Coronary artery (tissue), 2 donors: ENCODE results near the gene PIGT.

Experiments
- DNase-seq: peaks from one replicate; pipeline ENCODE4 v3.0.0-alpha.2; 2017; ENCODE audit warnings: low spot score
- H3K27ac ChIP-seq, 2 donors: fragments of 200-600 bp; sonication (generic); one replicate each; pipeline ENCODE4 v1.5.1; 2016 to 2019
- H3K4me3 ChIP-seq: fragments of 200-600 bp; sonication (generic); 2 replicates; pipeline ENCODE4 v1.5.1; 2016; ENCODE audit warnings: mild to moderate bottlenecking, moderate library complexity
- TF ChIP-seq, protein P1 (sequence below): fragments of 200-600 bp; sonication (generic); IDR thresholded peaks from one replicate; pipeline ENCODE4 v1.5.1; 2019; ENCODE audit warnings: antibody characterized with exemption

Gene PIGT

DNA sequence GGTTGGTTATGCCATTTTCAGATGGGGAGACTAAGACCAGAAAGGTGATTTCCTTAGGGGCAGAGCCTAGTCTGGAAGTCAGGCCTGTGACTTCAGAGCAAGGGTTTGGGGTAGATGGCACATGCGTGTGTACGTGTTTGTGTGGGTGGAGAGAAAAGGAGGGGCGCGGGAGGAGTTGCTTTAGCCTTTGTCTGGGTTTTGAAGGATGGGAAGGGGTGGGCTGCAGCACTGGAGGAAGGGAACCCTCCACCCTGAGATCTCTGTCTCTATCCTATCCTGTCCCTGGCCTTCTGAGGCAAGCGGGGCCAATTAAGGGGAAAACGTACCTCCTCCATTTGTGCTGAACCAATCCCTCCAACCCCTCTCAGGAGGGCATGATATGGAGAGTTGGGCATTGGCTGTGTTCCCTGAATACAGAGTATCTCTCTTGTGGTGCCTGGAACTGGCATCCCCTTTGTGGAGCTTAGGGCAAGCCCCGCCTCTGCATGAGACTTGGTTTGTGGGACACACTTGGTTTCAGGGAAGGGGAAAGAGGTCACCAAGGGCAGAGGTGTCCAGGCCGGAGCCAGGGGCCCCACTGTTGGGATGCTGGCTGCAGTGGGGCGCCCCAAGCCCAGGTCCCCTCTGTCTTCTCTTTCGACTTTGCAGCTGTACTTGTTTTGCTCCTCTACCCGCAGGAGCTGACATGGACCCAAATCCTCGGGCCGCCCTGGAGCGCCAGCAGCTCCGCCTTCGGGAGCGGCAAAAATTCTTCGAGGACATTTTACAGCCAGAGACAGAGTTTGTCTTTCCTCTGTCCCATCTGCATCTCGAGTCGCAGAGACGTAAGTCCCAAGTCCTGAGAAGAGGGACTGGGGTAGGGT lies 7.9 kb upstream of the PIGT start, which contains the start of gene DBNDD2:
Gene DBNDD2 (plus strand): TSS at position 507 of the 863 bp plus-strand sequence. CDS start 179 bp downstream, at position 686.
- TF ChIP-seq, protein P1, sequence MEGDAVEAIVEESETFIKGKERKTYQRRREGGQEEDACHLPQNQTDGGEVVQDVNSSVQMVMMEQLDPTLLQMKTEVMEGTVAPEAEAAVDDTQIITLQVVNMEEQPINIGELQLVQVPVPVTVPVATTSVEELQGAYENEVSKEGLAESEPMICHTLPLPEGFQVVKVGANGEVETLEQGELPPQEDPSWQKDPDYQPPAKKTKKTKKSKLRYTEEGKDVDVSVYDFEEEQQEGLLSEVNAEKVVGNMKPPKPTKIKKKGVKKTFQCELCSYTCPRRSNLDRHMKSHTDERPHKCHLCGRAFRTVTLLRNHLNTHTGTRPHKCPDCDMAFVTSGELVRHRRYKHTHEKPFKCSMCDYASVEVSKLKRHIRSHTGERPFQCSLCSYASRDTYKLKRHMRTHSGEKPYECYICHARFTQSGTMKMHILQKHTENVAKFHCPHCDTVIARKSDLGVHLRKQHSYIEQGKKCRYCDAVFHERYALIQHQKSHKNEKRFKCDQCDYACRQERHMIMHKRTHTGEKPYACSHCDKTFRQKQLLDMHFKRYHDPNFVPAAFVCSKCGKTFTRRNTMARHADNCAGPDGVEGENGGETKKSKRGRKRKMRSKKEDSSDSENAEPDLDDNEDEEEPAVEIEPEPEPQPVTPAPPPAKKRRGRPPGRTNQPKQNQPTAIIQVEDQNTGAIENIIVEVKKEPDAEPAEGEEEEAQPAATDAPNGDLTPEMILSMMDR = no peak
- H3K4me3 ChIP-seq = peak within 1 kb of the TSS; percentile 93
- peak within 1 kb of the TSS; percentile 97 to 98 for H3K27ac ChIP-seq
- DNase-seq = no peak

DNA sequence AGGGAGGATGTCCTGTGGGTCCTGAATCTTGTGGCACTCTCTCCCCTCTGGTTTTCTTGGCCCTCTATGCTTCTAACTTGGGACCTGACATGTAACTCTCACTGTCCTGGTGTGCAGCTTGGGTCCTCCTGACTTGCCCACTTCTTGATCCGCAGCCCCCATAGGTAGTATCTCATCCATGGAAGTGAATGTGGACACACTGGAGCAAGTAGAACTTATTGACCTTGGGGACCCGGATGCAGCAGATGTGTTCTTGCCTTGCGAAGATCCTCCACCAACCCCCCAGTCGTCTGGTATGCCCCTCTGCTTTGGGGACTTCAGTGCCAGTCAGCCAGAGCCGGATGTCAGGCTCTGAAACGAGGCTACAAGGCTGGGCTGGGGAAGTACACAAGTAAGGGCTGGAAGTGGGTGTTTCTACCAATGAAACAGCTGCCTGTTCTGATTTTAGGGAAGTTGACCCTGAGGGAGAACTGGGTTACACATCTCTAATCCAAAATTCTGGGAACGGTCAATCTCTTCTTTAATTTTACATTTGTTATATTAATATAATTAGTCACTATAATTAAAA lies 7.2 kb upstream of the PIGT start:
- TF ChIP-seq, protein P1 = no peak
- Histone ChIP-seq H3K4me3 (peak overlapping the region; percentile 93), H3K27ac (peak overlapping the region; percentile 97 to 98)
- no peak for DNase-seq

DNA sequence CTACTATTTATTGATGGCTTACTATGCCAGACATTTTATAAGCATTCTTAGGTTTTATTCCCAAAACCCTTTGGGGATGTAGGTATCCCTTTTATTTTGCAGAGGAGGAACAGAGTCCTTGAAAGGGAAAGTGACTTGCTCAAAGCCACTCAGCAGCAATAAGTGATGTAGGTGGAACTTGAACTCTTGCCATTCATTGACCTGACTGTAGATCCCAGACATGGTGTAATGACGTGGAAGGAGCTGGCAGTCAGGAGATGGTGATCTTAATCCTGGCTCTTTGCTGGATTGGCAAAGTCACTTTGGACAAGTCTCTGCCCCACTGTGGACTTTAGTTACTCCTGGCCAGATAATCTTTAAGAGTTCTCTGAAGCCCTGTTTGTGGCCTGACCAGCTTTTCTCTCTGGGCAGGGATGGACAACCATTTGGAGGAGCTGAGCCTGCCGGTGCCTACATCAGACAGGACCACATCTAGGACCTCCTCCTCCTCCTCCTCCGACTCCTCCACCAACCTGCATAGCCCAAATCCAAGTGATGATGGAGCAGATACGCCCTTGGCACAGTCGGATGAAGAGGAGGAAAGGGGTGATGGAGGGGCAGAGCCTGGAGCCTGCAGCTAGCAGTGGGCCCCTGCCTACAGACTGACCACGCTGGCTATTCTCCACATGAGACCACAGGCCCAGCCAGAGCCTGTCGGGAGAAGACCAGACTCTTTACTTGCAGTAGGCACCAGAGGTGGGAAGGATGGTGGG lies 6.2 kb upstream of the PIGT start:
- no peak for DNase-seq
- peak overlapping the region in 1 of 2 donors; percentile 24 for H3K27ac ChIP-seq
- TF ChIP-seq, protein P1 = no peak
- no peak overlapping the region for H3K4me3 ChIP-seq

DNA sequence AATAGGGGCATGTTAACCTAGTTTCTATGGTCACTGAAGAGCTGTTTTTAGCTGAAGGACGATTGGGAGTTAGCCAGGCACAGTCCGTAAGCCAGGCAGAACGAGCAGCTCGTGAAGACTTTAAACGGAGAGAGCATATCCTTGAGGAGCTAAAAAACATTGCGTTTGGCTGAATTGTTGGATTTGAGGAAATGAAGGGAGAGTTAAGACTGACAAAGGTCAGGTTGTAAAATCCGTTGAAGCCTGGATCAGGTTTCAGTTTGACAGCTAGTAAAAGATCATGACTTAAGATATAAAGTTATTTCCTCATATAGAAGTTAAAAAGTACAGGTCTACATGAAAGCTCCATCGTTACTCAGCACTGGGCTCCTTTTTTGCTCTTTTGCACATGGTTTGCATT lies 5.1 kb upstream of the PIGT start:
- DNase-seq = no peak
- Histone ChIP-seq H3K4me3 (no peak overlapping the region), H3K27ac (no peak overlapping the region)
- TF ChIP-seq, protein P1 = no peak

DNA sequence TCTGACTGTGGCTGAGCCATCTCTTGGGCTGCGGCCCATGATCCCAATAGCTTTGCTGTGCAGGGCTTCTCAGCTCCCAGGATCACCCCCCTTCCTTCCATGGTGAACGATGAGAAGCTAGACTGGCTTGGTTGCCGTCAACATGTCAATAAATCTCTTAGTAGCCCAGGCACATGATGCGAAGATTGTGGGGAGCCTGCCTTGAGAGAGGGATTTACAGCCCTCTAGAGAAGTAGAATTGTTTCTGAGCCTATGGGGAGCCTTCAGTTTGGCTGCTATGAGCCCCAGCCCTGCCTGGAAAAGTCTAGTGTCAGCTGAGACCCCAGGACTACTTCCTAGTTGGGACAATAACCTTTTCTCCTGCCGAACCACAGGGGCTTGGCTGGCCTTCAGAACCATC lies 3.3 kb upstream of the PIGT start:
- Histone ChIP-seq H3K4me3 (no peak overlapping the region), H3K27ac (no peak overlapping the region)
- TF ChIP-seq, protein P1 = no peak
- DNase-seq = no peak

DNA sequence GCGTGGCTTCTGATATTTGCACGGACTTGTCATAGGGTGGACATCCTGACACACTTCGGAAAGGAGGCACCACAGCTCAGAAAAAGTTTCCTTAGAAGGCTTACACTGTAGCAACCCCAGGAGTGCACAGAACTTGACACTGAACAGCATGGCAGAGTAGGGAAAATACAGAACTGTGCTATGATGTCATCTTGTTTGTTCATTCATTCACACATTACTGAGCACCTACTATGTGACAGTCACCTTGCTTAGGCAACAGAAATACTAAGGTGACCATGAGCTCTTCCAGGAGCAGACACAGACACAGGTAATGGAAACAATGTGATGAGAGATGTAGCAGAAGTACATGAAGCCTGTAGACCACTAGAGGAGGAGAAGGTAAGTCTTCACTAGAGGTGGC lies 2.5 kb upstream of the PIGT start:
- TF ChIP-seq, protein P1 = no peak
- Histone ChIP-seq H3K4me3 (no peak overlapping the region), H3K27ac (no peak overlapping the region)
- DNase-seq = no peak
